IMR-90 (cell line): Measurements from ENCODE around the gene GNAS. TPM values are rescaled to one million over a fixed set of nuclear protein-coding genes. Genes with fewer than 3 reads are reported as not detected.

Experiments used
- ATAC-seq: fragments of 200-7000 bp; cut with Tn5 transposase; 2 replicates; pipeline ENCODE4 v1.9.1; 2020; ENCODE audit warnings: low read depth, mild to moderate bottlenecking, moderate library complexity
- BruUV-seq: library from RNA; stranded (reverse); fragments of 400-500 nt; replicated peaks from 2 replicates; lab custom pipeline; 2021; lab: Mats Ljungman, UMichigan
- CTCF ChIA-PET: fragments of 300-600 bp; formaldehyde crosslinking; extraction: SDS; loops from one replicate; lab custom pipeline; 2021; ENCODE audit warnings: antibody characterized with exemption; lab: Yijun Ruan, JAX
- POLR2A ChIA-PET: fragments of 300-600 bp; sonication (Branson Sonifier 250); formaldehyde crosslinking; loops from one replicate; lab custom pipeline; 2022; ENCODE audit warnings: antibody characterized with exemption; ENCODE audit not compliant: unreplicated experiment; lab: Charles Lee
- DNase-seq: peaks from one replicate; pipeline ENCODE4 v3.0.0; 2013
- H2AFZ ChIP-seq: replicated peaks from 2 replicates; pipeline ENCODE3; 2013; ENCODE audit warnings: low read length, mild to moderate bottlenecking; ENCODE audit not compliant: poor library complexity
- H2AK5ac ChIP-seq: 2 replicates; pipeline ENCODE4 v1.6.1; 2013; ENCODE audit warnings: low read depth, low read length, inconsistent platforms
- H2AK9ac ChIP-seq: replicated peaks from 2 replicates; pipeline ENCODE3; 2013; ENCODE audit warnings: mild to moderate bottlenecking, low read depth, low read length, moderate library complexity; ENCODE audit not compliant: poor library complexity
- H2BK120ac ChIP-seq: 2 replicates; pipeline ENCODE4 v1.6.1; 2013; ENCODE audit warnings: low read depth, low read length, inconsistent platforms
- H2BK15ac ChIP-seq: 3 replicates; pipeline ENCODE4 v1.6.1; 2013; ENCODE audit warnings: low read depth, low read length, inconsistent platforms
- H2BK20ac ChIP-seq: 2 replicates; pipeline ENCODE4 v1.6.1; 2013; ENCODE audit warnings: low read depth, mild to moderate bottlenecking, inconsistent platforms, low read length, moderate library complexity
- H2BK5ac ChIP-seq: 2 replicates; pipeline ENCODE4 v1.6.1; 2013; ENCODE audit warnings: mild to moderate bottlenecking, low read depth, low read length, inconsistent platforms; ENCODE audit not compliant: poor library complexity, severe bottlenecking
- H3K14ac ChIP-seq: replicated peaks from 2 replicates; pipeline ENCODE4 v1.6.1; 2013; ENCODE audit warnings: low read depth, low read length, inconsistent platforms
- H3K18ac ChIP-seq: 2 replicates; pipeline ENCODE4 v1.6.1; 2013; ENCODE audit warnings: low read depth, low read length, control low read depth
- H3K23ac ChIP-seq: 2 replicates; pipeline ENCODE4 v1.6.1; 2013; ENCODE audit warnings: low read depth, low read length, inconsistent platforms
- H3K27ac ChIP-seq: 2 replicates; pipeline ENCODE4 v1.5.1; 2013; ENCODE audit warnings: mild to moderate bottlenecking, control low read depth, low read length; ENCODE audit not compliant: insufficient read depth
- H3K27me3 ChIP-seq: 2 replicates; pipeline ENCODE4 v1.6.1; 2013; ENCODE audit warnings: low read length; ENCODE audit not compliant: control insufficient read depth, insufficient read depth
- H3K36me3 ChIP-seq: 2 replicates; pipeline ENCODE4 v1.6.1; 2013; ENCODE audit warnings: low read length, mixed read lengths; ENCODE audit not compliant: control insufficient read depth, insufficient read depth
- H3K4ac ChIP-seq: 2 replicates; pipeline ENCODE4 v1.6.1; 2013; ENCODE audit warnings: low read depth, low read length, inconsistent platforms
- H3K4me1 ChIP-seq: 2 replicates; pipeline ENCODE4 v1.6.1; 2013; ENCODE audit warnings: low read length, mixed read lengths; ENCODE audit not compliant: control insufficient read depth, insufficient read depth
- H3K4me2 ChIP-seq: 2 replicates; pipeline ENCODE4 v1.6.1; 2013; ENCODE audit warnings: low read depth, mild to moderate bottlenecking, control low read depth, low read length, moderate library complexity
- H3K4me3 ChIP-seq: 2 replicates; pipeline ENCODE4 v1.5.1; 2013; ENCODE audit warnings: low read depth, mild to moderate bottlenecking, control low read depth, low read length, moderate library complexity; ENCODE audit not compliant: insufficient read depth
- H3K56ac ChIP-seq: 2 replicates; pipeline ENCODE4 v1.6.1; 2013; ENCODE audit warnings: low read length, inconsistent platforms; ENCODE audit not compliant: insufficient read depth; ENCODE audit errors: extremely low read depth
- H3K79me1 ChIP-seq, 2 experiments: 2 replicates each; pipeline ENCODE4 v1.6.1; 2013; ENCODE audit warnings: low read length in 2 of 2, inconsistent platforms in 1 of 2, low read depth in 1 of 2
- H3K9ac ChIP-seq: 2 replicates; pipeline ENCODE4 v1.6.1; 2013; ENCODE audit warnings: low read depth, low read length, control low read depth
- H3K9me1 ChIP-seq: 2 replicates; pipeline ENCODE4 v1.6.1; 2013; ENCODE audit warnings: low read length, inconsistent platforms; ENCODE audit not compliant: insufficient read depth
- H3K9me3 ChIP-seq: 2 replicates; pipeline ENCODE4 v1.6.1; 2013; ENCODE audit warnings: low read length; ENCODE audit not compliant: control insufficient read depth, insufficient read depth
- H4K20me1 ChIP-seq: 2 replicates; pipeline ENCODE4 v1.6.1; 2013; ENCODE audit warnings: low read length, inconsistent platforms; ENCODE audit not compliant: insufficient read depth
- H4K5ac ChIP-seq: 2 replicates; pipeline ENCODE4 v1.6.1; 2013; ENCODE audit warnings: mild to moderate bottlenecking, low read depth, low read length, control low read depth
- H4K8ac ChIP-seq, 2 experiments: 2 replicates each; pipeline ENCODE4 v1.6.1; 2013; ENCODE audit warnings: low read depth in 2 of 2, low read length in 2 of 2, control low read depth in 1 of 2, inconsistent platforms in 1 of 2
- H4K91ac ChIP-seq: 2 replicates; pipeline ENCODE4 v1.6.1; 2013; ENCODE audit warnings: low read depth, low read length, inconsistent platforms; ENCODE audit not compliant: insufficient read depth
- BHLHE40 ChIP-seq: fragments of 150-350 bp; IDR thresholded peaks from 2 replicates; pipeline ENCODE4 v1.6.1; 2016; ENCODE audit warnings: mild to moderate bottlenecking, low read depth, low read length
- CEBPB ChIP-seq: IDR thresholded peaks from 2 replicates; pipeline ENCODE4 v1.6.1; 2012; ENCODE audit warnings: low read depth, low read length, improper control_type of control experiment
- CHD1 ChIP-seq: IDR thresholded peaks from 2 replicates; pipeline ENCODE4 v1.6.1; 2012; ENCODE audit warnings: low read depth, low read length, improper control_type of control experiment
- FOS ChIP-seq: fragments of 150-350 bp; IDR thresholded peaks from 2 replicates; pipeline ENCODE4 v1.6.1; 2016; ENCODE audit warnings: low read depth, low read length
- MAFK ChIP-seq: IDR thresholded peaks from 2 replicates; pipeline ENCODE4 v1.6.1; 2012; ENCODE audit warnings: low read depth, low read length, improper control_type of control experiment
- MAZ ChIP-seq: IDR thresholded peaks from 2 replicates; pipeline ENCODE4 v1.6.1; 2012; ENCODE audit warnings: low read depth, mild to moderate bottlenecking, low read length, improper control_type of control experiment, moderate library complexity, borderline replicate concordance
- MXI1 ChIP-seq: IDR thresholded peaks from 2 replicates; pipeline ENCODE4 v1.6.1; 2012; ENCODE audit warnings: low read depth, mild to moderate bottlenecking, low read length, moderate library complexity, borderline replicate concordance
- NFE2L2 ChIP-seq: fragments of 150-350 bp; IDR thresholded peaks from 2 replicates; pipeline ENCODE4 v1.6.1; 2016; ENCODE audit warnings: low read depth, mild to moderate bottlenecking, low read length
- POLR2A ChIP-seq: IDR thresholded peaks from 2 replicates; pipeline ENCODE4 v1.6.1; 2012; ENCODE audit warnings: mild to moderate bottlenecking, low read depth, low read length
- RAD21 ChIP-seq: IDR thresholded peaks from 2 replicates; pipeline ENCODE4 v1.6.1; 2012; ENCODE audit warnings: low read length, improper control_type of control experiment
- RCOR1 ChIP-seq: IDR thresholded peaks from 2 replicates; pipeline ENCODE4 v1.6.1; 2012; ENCODE audit warnings: mild to moderate bottlenecking, low read length, improper control_type of control experiment; ENCODE audit not compliant: insufficient replicate concordance
- RFX5 ChIP-seq: IDR thresholded peaks from 2 replicates; pipeline ENCODE4 v1.8.0; 2012; ENCODE audit warnings: low read depth, mild to moderate bottlenecking, low read length, moderate library complexity
- SMC3 ChIP-seq: fragments of 150-350 bp; IDR thresholded peaks from 2 replicates; pipeline ENCODE4 v1.6.1; 2016; ENCODE audit warnings: low read depth, mild to moderate bottlenecking, antibody characterized with exemption, low read length, moderate library complexity
- WGBS, 2 experiments: methylation state at CpG; one replicate each; pipeline versions ENCODE4 v1.1.5 to v1.1.7; 2013; ENCODE audit warnings: missing lambda C conversion rate in 2 of 2; ENCODE audit not compliant: insufficient read length in 1 of 2; ENCODE audit errors: extremely low coverage in 2 of 2; 5-methylcytosine and 5-hydroxymethylcytosine counted together
- dilution Hi-C: fragments of 300-500 bp; cut with HindIII; formaldehyde crosslinking; loops from one replicate; pipeline ENCODE4 v1.14.3; 2018; ENCODE audit warnings: low sequenced_read_pairs; ENCODE audit not compliant: unreplicated experiment
- in situ Hi-C: fragments of 300-500 bp; cut with MboI; formaldehyde crosslinking; loops from 3 replicates; pipeline ENCODE4 v1.14.3; 2019; ENCODE audit warnings: low sequenced_read_pairs, inconsistent platforms, mixed read lengths
- intact Hi-C: fragments of 100-400 bp; cut with micrococcal nuclease; formaldehyde crosslinking; loops from 2 replicates; pipeline ENCODE4 v1.10.0; 2022
- polyA plus RNA-seq, 3 experiments: library from polyadenylated mRNA; depleted of rRNA; stranded (reverse); fragments of >200 nt; gene quantifications; 2 replicates each; pipeline ENCODE4 v1.2.3, GENCODE V29; 2012; ENCODE audit warnings: low replicate concordance in 1 of 3
- total RNA-seq: library from RNA; depleted of rRNA; stranded (reverse); fragments of >200 nt; gene quantifications from 2 replicates; pipeline ENCODE4 v1.2.3, GENCODE V29; 2012
- TF ChIP-seq, protein P1 (sequence below): fragments of 150-350 bp; IDR thresholded peaks from 2 replicates; pipeline ENCODE4 v1.6.1; 2016; ENCODE audit warnings: low read depth, mild to moderate bottlenecking, low read length, moderate library complexity, borderline replicate concordance
- TF ChIP-seq, protein P2 (sequence below): fragments of 150-350 bp; IDR thresholded peaks from 2 replicates; pipeline ENCODE4 v1.6.1; 2017; ENCODE audit warnings: mild to moderate bottlenecking, antibody characterized with exemption, low read length, low read depth
- TF ChIP-seq, protein P3 (sequence below): conservative IDR thresholded peaks from 2 replicates; pipeline ENCODE4 v1.5.1; 2012; ENCODE audit warnings: mild to moderate bottlenecking, low read depth, low read length, improper control_type of control experiment

Gene GNAS
- total and polyA plus RNA-seq, 2 of the 4 experiments (the other 2 are of a cell fraction): 397 to 1,356 TPM

DNA sequence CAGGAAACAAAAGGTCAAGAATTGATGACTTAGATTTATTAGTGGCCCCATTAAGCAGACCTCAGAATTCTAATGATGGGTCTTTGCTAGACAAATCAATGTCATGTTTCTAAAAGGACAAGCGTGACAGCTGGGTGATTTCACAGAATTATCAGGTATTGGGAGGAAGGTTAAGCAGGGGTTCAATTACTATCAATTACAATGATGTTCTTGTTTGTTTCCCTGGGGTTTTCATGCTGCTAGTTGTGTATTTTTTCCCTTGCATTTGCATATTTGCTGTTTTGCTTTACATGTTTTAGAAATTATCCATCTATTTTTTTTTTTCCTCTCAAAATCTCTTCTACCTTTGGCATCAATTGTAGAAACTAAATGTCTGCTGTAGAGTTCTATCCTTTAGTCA, 27.9 kb downstream of the GNAS start:
- no peak for DNase-seq
- H3K4me2 ChIP-seq: no peak overlapping the region
- H3K79me1 ChIP-seq: no peaks in the 10 kb centered on the region
- dilution Hi-C loops (no loop called here), in situ Hi-C loops (no loop called here), intact Hi-C loops (no loop called here)
- H3K27ac ChIP-seq: no peak overlapping the region
- no peaks in the 10 kb centered on the region for H4K20me1 ChIP-seq
- H3K36me3 ChIP-seq: no peaks in the 10 kb centered on the region
- no peak for ATAC-seq
- no peak overlapping the region for H3K4ac ChIP-seq
- H3K4me3 ChIP-seq: no peak overlapping the region
- H3K27me3 ChIP-seq: peaks cover 16% of the 10 kb centered on the region
- no peak overlapping the region for H3K23ac ChIP-seq
- no peaks in the 10 kb centered on the region; the same call in 1 of the 2 replicates for H3K9me3 ChIP-seq
- no peak overlapping the region for H2BK15ac ChIP-seq
- H2BK5ac ChIP-seq: no peak overlapping the region
- H4K91ac ChIP-seq: no peak overlapping the region
- no peak overlapping the region for H3K9ac ChIP-seq
- H2BK20ac ChIP-seq: no peak overlapping the region
- no peak overlapping the region for H2AFZ ChIP-seq
- H3K18ac ChIP-seq: no peak overlapping the region
- CTCF ChIA-PET: interaction anchor here (0.7 kb wide), 1 partner anchor 770 kb away, joined by 3 read pairs; no protein-coding TSS in a partner anchor
- TF ChIP-seq, protein P1, sequence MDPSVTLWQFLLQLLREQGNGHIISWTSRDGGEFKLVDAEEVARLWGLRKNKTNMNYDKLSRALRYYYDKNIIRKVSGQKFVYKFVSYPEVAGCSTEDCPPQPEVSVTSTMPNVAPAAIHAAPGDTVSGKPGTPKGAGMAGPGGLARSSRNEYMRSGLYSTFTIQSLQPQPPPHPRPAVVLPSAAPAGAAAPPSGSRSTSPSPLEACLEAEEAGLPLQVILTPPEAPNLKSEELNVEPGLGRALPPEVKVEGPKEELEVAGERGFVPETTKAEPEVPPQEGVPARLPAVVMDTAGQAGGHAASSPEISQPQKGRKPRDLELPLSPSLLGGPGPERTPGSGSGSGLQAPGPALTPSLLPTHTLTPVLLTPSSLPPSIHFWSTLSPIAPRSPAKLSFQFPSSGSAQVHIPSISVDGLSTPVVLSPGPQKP: no peak
- TF ChIP-seq MAZ: no peak
- no peak for TF ChIP-seq MXI1
- TF ChIP-seq NFE2L2: no peak
- TF ChIP-seq, protein P2, sequence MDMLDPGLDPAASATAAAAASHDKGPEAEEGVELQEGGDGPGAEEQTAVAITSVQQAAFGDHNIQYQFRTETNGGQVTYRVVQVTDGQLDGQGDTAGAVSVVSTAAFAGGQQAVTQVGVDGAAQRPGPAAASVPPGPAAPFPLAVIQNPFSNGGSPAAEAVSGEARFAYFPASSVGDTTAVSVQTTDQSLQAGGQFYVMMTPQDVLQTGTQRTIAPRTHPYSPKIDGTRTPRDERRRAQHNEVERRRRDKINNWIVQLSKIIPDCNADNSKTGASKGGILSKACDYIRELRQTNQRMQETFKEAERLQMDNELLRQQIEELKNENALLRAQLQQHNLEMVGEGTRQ: no peak
- no peak for TF ChIP-seq FOS
- TF ChIP-seq, protein P3, sequence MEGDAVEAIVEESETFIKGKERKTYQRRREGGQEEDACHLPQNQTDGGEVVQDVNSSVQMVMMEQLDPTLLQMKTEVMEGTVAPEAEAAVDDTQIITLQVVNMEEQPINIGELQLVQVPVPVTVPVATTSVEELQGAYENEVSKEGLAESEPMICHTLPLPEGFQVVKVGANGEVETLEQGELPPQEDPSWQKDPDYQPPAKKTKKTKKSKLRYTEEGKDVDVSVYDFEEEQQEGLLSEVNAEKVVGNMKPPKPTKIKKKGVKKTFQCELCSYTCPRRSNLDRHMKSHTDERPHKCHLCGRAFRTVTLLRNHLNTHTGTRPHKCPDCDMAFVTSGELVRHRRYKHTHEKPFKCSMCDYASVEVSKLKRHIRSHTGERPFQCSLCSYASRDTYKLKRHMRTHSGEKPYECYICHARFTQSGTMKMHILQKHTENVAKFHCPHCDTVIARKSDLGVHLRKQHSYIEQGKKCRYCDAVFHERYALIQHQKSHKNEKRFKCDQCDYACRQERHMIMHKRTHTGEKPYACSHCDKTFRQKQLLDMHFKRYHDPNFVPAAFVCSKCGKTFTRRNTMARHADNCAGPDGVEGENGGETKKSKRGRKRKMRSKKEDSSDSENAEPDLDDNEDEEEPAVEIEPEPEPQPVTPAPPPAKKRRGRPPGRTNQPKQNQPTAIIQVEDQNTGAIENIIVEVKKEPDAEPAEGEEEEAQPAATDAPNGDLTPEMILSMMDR: no peak
- no peak for TF ChIP-seq RAD21
- no peak for TF ChIP-seq CEBPB
- TF ChIP-seq POLR2A: no peak
- TF ChIP-seq MAFK: no peak
- TF ChIP-seq BHLHE40: no peak
- no peak for TF ChIP-seq RCOR1
- TF ChIP-seq CHD1: no peak
- TF ChIP-seq RFX5: no peak
- no peak for TF ChIP-seq SMC3
- H3K4me1 ChIP-seq: peaks cover 2% of the 10 kb centered on the region; the same call in 1 of the 2 replicates
- BruUV-seq: no TSS peak
- no CpG with 5 or more reads among the region's 1 CpG for WGBS, 2 experiments
- no peak overlapping the region for H3K56ac ChIP-seq
- POLR2A ChIA-PET: no interaction called here
- no peak overlapping the region for H3K14ac ChIP-seq
- no peaks in the 10 kb centered on the region for H3K9me1 ChIP-seq
- H4K5ac ChIP-seq: no peak overlapping the region
- H2BK120ac ChIP-seq: no peak overlapping the region
- no peak overlapping the region for H4K8ac ChIP-seq
- no peak overlapping the region for H2AK9ac ChIP-seq
- no peak overlapping the region for H2AK5ac ChIP-seq
